GM19238 (cell line): Measurements from ENCODE around the gene COPZ1.

Experiments
- DNase-seq: peaks from one replicate; pipeline ENCODE4 v3.0.0; 2011; ENCODE audit warnings: low spot score; ENCODE audit not compliant: insufficient read length

COPZ1 gene

DNA sequence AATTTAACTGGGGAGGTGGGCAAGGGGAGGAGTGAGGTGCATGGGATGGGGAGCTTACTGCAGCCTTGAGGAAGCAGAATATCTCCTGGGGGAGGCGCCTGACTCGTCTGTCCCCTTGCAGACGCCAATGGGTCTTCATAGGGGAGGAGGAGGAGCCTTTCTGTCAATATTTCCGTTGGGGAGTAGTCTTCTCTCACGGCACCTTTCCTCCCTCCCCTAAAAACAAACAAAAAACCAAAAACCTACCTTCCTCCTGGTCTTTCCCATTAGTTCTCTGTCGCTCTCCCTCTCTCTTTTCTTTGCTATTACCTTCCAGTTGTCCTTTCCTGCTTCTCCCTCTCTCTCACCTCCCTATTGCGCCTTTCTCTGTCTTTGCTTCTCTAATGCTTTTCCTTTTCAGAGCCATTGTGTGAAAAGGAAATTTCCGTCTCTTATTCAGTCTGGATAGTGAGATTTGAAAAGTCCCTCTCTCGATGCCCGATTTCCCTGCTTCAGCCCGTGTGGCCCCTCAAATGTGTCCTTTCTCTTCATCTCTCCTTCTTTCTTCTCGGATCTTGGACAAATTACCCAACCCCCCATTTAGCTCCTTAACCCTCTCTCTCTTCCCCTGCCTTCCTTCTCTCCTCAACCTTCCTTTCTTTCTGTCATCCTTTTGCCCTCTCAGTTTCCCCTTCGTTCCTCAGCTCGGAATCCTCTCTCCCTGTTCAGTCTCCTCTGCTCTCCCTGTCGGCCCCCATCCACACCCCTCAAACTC lies 33.4 kb downstream of the COPZ1 start:
- DNase-seq, result peak; percentile 64

GRCh38 chr12:54358945-54359761 lies 34.2 kb downstream of the COPZ1 start:
- DNase-seq, result peak; percentile 95

GRCh38 chr12:54359762-54360351 lies 34.9 kb downstream of the COPZ1 start:
- DNase-seq, result no peak

DNA sequence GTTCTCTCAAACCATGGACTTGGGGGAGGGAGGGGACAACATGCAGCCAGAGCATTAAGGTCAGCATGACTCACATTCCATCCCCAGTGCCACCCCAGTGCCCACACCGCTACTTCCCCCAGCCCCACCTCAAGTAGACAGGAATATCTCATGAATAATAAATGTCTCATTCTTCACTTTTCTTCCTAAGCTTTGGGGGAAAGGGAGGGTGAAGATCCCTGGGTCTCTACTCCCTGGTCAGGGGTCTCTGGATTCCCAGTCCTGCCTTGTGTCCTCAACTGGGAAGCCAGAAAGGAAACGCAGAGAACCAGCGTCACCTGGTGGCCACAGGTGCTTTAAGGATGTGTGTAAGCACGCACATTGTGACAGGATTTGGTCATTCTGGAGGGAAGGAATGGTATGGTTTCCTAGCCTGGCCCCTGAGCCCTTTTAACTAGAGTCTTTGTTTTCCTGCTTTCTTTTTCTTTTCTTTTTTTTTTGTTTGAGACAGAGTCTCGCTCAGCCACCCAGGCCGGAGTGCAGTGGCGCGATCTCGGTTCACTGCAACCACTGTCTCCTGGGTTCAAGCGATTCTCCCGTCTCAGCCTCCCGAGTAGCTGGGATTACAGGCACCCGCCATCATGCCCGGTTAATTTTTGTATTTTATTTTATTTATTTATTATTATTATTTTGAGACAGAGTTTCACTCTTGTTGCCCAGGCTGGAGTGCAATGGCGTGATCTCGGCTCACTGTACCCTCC lies 36.0 kb downstream of the COPZ1 start:
- no peak for DNase-seq

GRCh38 chr12:54363047-54363446 lies 38.1 kb downstream of the COPZ1 start:
- DNase-seq, result no peak

- DNase-seq, result no peak
These were observed 38.7 kb downstream of the COPZ1 start for GRCh38 chr12:54363618-54364017.

DNA sequence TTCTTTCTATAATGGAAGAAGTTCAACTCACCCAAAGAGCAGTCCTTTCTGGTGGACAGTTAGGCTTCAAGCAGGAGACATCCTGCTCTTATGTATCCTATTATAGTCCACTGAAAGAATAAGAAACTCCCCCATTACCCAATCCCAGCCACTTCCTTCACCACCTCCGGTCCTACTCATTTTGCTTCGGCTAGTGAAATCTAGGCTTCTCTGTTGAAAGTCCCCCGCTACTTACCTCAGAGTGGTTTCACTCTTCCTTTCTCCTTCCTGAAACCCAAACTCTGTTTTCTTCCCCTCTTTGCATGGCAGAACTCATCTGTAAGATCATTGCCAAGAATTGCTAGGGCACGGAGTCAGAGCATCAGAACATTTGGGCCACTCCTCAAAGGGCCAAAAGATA lies 39.5 kb downstream of the COPZ1 start, which contains the start of gene GPR84:
Gene GPR84, minus strand, starts transcription at position 74 of the 400 bp plus-strand sequence. CDS start 635 bp downstream, outside the sequence.
- peak; percentile 42 for DNase-seq

DNA sequence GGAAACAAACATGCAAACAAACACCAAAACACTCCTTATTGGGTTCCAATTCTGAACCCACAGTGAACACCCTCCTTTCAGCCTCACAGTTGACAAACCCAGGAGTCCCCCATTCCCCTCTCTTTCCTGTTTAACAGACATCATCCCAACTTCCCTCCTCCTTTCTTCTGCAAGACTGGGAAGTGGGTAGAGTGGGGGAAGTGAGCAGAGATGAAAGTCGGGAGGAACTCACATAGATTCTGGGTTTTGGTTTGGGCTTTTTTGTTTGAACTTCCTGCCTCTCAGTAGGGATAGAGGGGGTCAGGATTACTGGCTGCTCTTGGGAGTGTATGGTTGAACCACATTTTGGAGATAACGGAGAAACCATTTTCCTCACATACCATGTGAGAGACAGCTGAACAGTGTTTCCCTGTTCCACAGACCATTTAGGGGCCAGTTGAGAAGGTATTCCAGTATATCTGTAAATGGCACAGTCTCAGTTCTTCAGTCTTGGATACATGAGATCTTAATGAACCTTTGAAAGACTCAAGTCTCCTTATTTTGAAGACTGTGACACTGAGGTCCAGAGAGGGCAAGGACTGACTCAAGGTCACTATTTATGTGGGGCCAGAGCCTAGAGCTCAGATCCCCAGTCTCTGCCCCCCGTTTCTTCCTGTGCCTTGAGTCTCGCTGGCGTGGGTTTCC lies 43.2 kb downstream of the COPZ1 start:
- DNase-seq, result no peak

GRCh38 chr12:54368709-54369596 lies 44.0 kb downstream of the COPZ1 start:
- DNase-seq, result peak; percentile 80

GRCh38 chr12:54369597-54370131 lies 44.7 kb downstream of the COPZ1 start:
- DNase-seq, result no peak

DNA sequence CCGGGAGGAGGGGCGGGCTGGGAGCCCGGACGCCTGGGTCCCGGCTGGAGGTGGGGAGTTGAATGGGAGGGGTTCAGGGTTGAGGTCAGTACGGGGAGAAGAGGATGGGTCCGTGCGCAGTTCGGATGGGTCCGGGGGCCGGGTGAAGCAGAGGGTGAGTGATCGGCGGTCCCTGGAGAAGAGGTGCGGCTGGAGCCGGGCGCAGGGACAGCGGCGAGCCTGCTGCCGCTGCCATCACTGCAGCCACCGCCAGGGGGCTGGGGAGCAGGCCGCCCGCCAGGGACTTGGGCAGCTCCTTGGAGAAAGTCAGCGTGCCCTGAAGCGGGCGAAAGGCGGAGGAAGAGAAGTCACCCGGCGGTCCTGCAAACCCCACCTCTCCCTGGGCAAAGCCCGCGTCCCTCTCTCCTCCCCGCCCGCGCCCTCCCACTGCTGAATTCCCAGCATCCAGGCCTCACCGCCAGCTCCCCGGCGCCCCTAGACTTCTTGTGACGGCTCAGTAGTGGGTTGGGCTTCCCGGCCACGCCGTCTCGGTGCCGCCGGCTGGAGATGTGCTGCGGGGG lies 45.3 kb downstream of the COPZ1 start:
- DNase-seq, result no peak

- no peak for DNase-seq
These were observed 46.6 kb downstream of the COPZ1 start for GRCh38 chr12:54371328-54372112.

GRCh38 chr12:54372113-54372806 lies 47.3 kb downstream of the COPZ1 start:
- no peak for DNase-seq

DNA sequence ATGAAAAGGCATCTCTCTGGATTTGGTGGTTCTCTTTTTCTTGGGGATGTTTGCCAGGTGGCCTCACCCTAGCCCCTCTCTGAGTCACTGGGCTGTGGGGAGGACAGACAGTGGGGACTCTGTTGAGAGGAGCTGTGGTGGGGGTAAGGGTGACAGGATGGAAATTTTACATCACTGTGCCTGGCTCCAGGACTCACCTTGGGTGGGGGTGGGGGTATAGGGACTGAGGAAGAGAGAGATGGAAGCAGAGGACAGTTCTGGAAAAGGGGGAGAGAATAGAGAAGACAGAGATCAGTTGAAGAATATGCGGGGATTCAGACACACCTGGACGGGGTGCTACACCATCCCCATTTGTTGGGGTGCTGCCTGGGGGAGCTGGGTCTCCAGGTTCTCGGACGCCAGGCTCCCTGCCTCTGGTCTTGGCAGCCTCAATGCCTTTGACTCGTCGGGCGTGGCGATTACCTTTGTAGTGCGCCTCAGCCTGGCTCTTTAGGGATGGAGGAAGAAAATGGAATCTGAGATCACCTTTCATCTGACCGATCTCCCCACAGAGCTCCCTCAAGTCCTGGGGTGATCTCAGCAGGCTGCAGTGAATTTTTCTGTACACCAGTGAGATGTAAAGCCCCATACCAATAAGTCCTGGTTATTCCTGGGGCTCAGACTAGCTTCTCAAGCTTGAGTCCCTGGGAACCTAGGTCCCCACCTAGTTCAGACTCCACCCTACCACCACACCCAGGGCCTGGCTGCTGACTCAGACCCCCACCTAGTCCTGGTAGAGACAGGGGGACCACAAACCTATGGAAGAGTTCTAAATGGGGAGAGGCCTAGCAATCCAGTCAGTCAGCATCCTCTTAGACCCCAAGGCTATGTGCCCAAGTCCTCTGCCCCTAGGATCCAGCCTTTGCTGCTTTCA lies 49.0 kb downstream of the COPZ1 start:
- DNase-seq, result no peak

- DNase-seq, result no peak
These were observed 49.8 kb downstream of the COPZ1 start for GRCh38 chr12:54374562-54375258.

DNA sequence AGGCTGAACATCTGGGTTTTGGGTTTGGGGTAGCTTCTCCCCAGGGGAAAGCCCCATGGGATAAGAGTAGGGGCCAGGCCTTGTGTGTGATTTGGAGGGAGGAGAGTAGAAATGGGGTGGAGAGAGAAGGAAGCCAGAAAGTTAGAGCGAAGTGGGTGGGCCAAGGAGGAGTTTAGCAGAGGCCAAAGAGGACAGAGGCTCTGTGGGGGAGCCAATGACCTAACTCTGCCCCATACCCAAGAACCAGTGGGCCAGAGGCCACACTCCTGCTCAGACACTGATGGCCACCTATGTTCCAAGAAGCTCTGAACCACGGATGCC lies 50.3 kb downstream of the COPZ1 start:
- no peak for DNase-seq
